Activated CD8-positive, alpha-beta T cell treated with anti-CD3 and anti-CD28 coated beads for 36 hours (primary cell): ENCODE measurements around the gene PDX1. TPM values are rescaled to one million over a fixed set of nuclear protein-coding genes. Genes with fewer than 3 reads are reported as not detected.

Experiments
- ATAC-seq: fragments of 200-7000 bp; cut with Tn5 transposase; one replicate; pipeline ENCODE4 v1.10.0; 2021; ENCODE audit warnings: mild to moderate bottlenecking, moderate library complexity
- CTCF ChIA-PET: fragments of 350-600 bp; sonication (Branson Sonifier 250); formaldehyde crosslinking; loops from one replicate; lab custom pipeline; 2021; ENCODE audit warnings: antibody characterized with exemption; lab: Charles Lee
- POLR2A ChIA-PET: fragments of 350-600 bp; sonication (Branson Sonifier 250); formaldehyde crosslinking; loops from one replicate; lab custom pipeline; 2021; ENCODE audit warnings: antibody characterized with exemption; lab: Charles Lee
- DNase-seq: peaks from one replicate; pipeline ENCODE4 v3.0.0-alpha.2; 2020
- H3K27ac Mint-ChIP-seq: one replicate; pipeline ENCODE4 v1.8.0; 2021; ENCODE audit warnings: mild to moderate bottlenecking, mixed read lengths
- H3K27me3 Mint-ChIP-seq: one replicate; pipeline ENCODE4 v1.8.0; 2021; ENCODE audit warnings: mixed read lengths
- H3K36me3 Mint-ChIP-seq: one replicate; pipeline ENCODE4 v1.8.0; 2021; ENCODE audit warnings: low read depth, mixed read lengths
- H3K4me1 Mint-ChIP-seq: one replicate; pipeline ENCODE4 v1.8.0; 2021; ENCODE audit warnings: low read depth, mixed read lengths
- H3K4me3 Mint-ChIP-seq: one replicate; pipeline ENCODE4 v1.8.0; 2021; ENCODE audit warnings: mild to moderate bottlenecking, moderate library complexity, mixed read lengths
- H3K9me3 Mint-ChIP-seq: one replicate; pipeline ENCODE4 v1.8.0; 2021; ENCODE audit warnings: mixed read lengths
- intact Hi-C: fragments of 100-400 bp; cut with micrococcal nuclease; formaldehyde crosslinking; loops from one replicate; pipeline ENCODE4 v1.10.0; 2022
- total RNA-seq, 2 experiments: library from RNA; stranded (reverse); gene quantifications; one replicate each; pipeline ENCODE4 v1.2.3, GENCODE V29; 2021
- TF ChIP-seq, protein P1 (sequence below): fragments of 200-600 bp; IDR thresholded peaks from one replicate; pipeline ENCODE4 v1.8.0; 2022; ENCODE audit warnings: antibody characterized with exemption, mild to moderate bottlenecking

Gene PDX1
- total RNA-seq, 2 experiments from 2014 or later = not detected

DNA sequence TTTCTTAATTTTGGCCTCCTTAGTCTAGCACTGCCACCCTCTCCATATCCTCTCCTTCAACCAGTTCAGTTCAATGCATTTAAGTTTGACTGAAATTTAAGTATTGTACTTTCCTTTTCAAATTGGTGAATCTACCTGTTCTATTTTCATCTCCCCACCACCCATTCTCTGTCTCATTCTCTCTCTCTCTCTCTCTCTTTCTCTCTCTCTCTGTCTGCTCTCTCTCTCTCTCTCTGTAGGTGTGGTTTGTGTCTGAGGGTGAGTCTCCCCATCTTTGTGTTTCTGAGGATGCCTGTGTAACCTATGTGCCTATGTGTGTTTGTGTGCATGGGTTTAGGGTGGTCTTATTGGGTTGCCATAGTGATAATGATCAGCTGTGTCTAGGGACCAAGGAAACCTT, 10.1 kb downstream of the PDX1 start:
- Mint-ChIP-seq H3K4me1 (peaks cover 23% of the 10 kb centered on the region), H3K36me3 (no peaks in the 10 kb centered on the region), H3K27ac (no peak overlapping the region), H3K4me3 (no peak overlapping the region), H3K9me3 (no peaks in the 10 kb centered on the region), H3K27me3 (peaks cover 67% of the 10 kb centered on the region)
- DNase-seq (no peak), ATAC-seq (no peak)
- POLR2A ChIA-PET = no interaction called here
- intact Hi-C loops = loop anchor here (5.0 to 10.0 kb wide), 2 partner anchors 37 to 135 kb away; partner anchors contain the start of genes CDX2 and GSX1
- TF ChIP-seq, protein P1, sequence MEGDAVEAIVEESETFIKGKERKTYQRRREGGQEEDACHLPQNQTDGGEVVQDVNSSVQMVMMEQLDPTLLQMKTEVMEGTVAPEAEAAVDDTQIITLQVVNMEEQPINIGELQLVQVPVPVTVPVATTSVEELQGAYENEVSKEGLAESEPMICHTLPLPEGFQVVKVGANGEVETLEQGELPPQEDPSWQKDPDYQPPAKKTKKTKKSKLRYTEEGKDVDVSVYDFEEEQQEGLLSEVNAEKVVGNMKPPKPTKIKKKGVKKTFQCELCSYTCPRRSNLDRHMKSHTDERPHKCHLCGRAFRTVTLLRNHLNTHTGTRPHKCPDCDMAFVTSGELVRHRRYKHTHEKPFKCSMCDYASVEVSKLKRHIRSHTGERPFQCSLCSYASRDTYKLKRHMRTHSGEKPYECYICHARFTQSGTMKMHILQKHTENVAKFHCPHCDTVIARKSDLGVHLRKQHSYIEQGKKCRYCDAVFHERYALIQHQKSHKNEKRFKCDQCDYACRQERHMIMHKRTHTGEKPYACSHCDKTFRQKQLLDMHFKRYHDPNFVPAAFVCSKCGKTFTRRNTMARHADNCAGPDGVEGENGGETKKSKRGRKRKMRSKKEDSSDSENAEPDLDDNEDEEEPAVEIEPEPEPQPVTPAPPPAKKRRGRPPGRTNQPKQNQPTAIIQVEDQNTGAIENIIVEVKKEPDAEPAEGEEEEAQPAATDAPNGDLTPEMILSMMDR = no peak
- CTCF ChIA-PET = interaction anchor here (1.4 to 6.0 kb wide), 2 partner anchors 24 to 53 kb away, joined by 5 to 32 read pairs; no protein-coding TSS in a partner anchor

DNA sequence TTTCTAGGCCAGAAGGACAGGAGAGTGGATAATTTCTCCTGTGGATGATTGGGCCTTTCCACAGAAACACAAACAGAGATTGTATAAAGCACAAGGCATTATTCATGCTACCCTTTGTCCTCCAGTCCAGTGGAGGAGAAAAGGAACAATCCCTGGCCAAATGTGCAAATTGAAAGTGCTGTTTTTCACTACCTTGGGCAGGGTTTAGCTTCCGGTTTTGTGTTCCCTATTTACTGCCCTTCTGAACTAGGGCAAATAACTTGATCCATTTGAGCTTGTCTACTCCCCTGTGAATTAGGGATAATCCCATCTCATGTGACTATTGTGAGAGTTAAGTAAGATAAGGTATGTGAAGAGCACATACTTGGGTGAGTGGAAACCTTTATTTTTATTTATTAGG, 13.3 kb downstream of the PDX1 start:
- TF ChIP-seq, protein P1 = no peak
- POLR2A ChIA-PET = no interaction called here
- CTCF ChIA-PET = interaction anchor here (0.7 to 1.5 kb wide), 7 partner anchors 10 to 572 kb away, joined by 3 to 11 read pairs (median 3); no protein-coding TSS in a partner anchor
- ATAC-seq (no peak), DNase-seq (no peak)
- Mint-ChIP-seq H3K4me1 (no peaks in the 10 kb centered on the region), H3K27ac (no peak overlapping the region), H3K9me3 (no peaks in the 10 kb centered on the region), H3K4me3 (no peak overlapping the region), H3K36me3 (no peaks in the 10 kb centered on the region), H3K27me3 (peaks cover 37% of the 10 kb centered on the region)
- intact Hi-C loops = no loop called here

GRCh38 chr13:27933580-27934328, 14.0 kb downstream of the PDX1 start:
- intact Hi-C loops = no loop called here
- TF ChIP-seq, protein P1 = no peak
- no peaks in the 10 kb centered on the region for H3K9me3 Mint-ChIP-seq
- CTCF ChIA-PET = interaction anchor here (0.7 to 1.5 kb wide), 7 partner anchors 9 to 573 kb away, joined by 3 to 11 read pairs (median 3); no protein-coding TSS in a partner anchor
- H3K4me3 Mint-ChIP-seq = no peak overlapping the region
- no peak for DNase-seq
- H3K27ac Mint-ChIP-seq = no peak overlapping the region
- peaks cover 30% of the 10 kb centered on the region for H3K27me3 Mint-ChIP-seq
- no peak for ATAC-seq
- H3K36me3 Mint-ChIP-seq = no peaks in the 10 kb centered on the region
- POLR2A ChIA-PET = no interaction called here
- no peaks in the 10 kb centered on the region for H3K4me1 Mint-ChIP-seq

- POLR2A ChIA-PET = interaction anchor here (0.6 kb wide), 1 partner anchor 744 kb away, joined by 3 read pairs; no protein-coding TSS in a partner anchor
Measured at GRCh38 chr13:27942972-27943371, 23.2 kb downstream of the PDX1 start.

More at GRCh38 chr13:27942972-27943371, 23.2 kb downstream of the PDX1 start:
- ATAC-seq (no peak), DNase-seq (no peak)
- intact Hi-C loops = no loop called here
- TF ChIP-seq, protein P1 = no peak
- H3K9me3 Mint-ChIP-seq = peaks cover 5% of the 10 kb centered on the region
- peaks cover 19% of the 10 kb centered on the region for H3K27me3 Mint-ChIP-seq
- H3K4me1 Mint-ChIP-seq = no peaks in the 10 kb centered on the region
- no peaks in the 10 kb centered on the region for H3K36me3 Mint-ChIP-seq
- no peak overlapping the region for H3K4me3 Mint-ChIP-seq
- CTCF ChIA-PET = interaction anchor here (0.6 to 3.0 kb wide), 5 partner anchors 9 to 116 kb away, joined by 3 to 20 read pairs (median 3); no protein-coding TSS in a partner anchor
- H3K27ac Mint-ChIP-seq = no peak overlapping the region
